NCI-H2227 treated with DMSO at 0.1 percent for 48 hours (cell line): ENCODE measurements around the gene VIPR1.

ENCODE experiments used
- DNase-seq: peaks from one replicate; lab custom pipeline; 2025; lab: John Stamatoyannopoulos, UW

The VIPR1 gene

GRCh38 chr3:42493126-42493797 lies 9.2 kb upstream of the VIPR1 start:
- DNase-seq, result no peak

GRCh38 chr3:42493798-42494151 lies 8.7 kb upstream of the VIPR1 start:
- DNase-seq, result no peak

GRCh38 chr3:42495393-42495792 lies 7.0 kb upstream of the VIPR1 start:
- no peak for DNase-seq

- DNase-seq, result no peak
Observed at GRCh38 chr3:42497009-42497731, 5.3 kb upstream of the VIPR1 start.

GRCh38 chr3:42498034-42498433 lies 4.4 kb upstream of the VIPR1 start:
- no peak for DNase-seq

GRCh38 chr3:42498791-42499477 lies 3.5 kb upstream of the VIPR1 start:
- no peak for DNase-seq

GRCh38 chr3:42499478-42499871 lies 3.0 kb upstream of the VIPR1 start:
- no peak for DNase-seq

GRCh38 chr3:42500091-42500490 lies 2.4 kb upstream of the VIPR1 start:
- no peak for DNase-seq

GRCh38 chr3:42500909-42501308 lies 1.5 kb upstream of the VIPR1 start:
- no peak for DNase-seq

- no peak for DNase-seq
Observed at GRCh38 chr3:42501321-42501680, 1.1 kb upstream of the VIPR1 start.

- no peak for DNase-seq
Observed at GRCh38 chr3:42501681-42502428, 588 bp upstream of the VIPR1 start.

GRCh38 chr3:42503251-42503924 lies 945 bp downstream of the VIPR1 start:
- no peak for DNase-seq

GRCh38 chr3:42503957-42504333 lies 1.5 kb downstream of the VIPR1 start:
- DNase-seq, result no peak

GRCh38 chr3:42504334-42505127 lies 2.1 kb downstream of the VIPR1 start:
- DNase-seq, result no peak

- no peak for DNase-seq
Observed at GRCh38 chr3:42505128-42505848, 2.8 kb downstream of the VIPR1 start.

GRCh38 chr3:42505849-42506410 lies 3.5 kb downstream of the VIPR1 start:
- no peak for DNase-seq

GRCh38 chr3:42507252-42507651 lies 4.8 kb downstream of the VIPR1 start:
- no peak for DNase-seq

- DNase-seq, result no peak
Observed at GRCh38 chr3:42507761-42508335, 5.4 kb downstream of the VIPR1 start.

GRCh38 chr3:42508562-42508961 lies 6.1 kb downstream of the VIPR1 start:
- no peak for DNase-seq

- no peak for DNase-seq
Observed at GRCh38 chr3:42509111-42509510, 6.7 kb downstream of the VIPR1 start.
